Panc1 (cell line): ENCODE data around the gene OSBPL1A.

Experiments
- POLR2AphosphoS5 ChIP-seq: IDR thresholded peaks from 2 replicates; pipeline ENCODE4 v1.6.1; 2012; ENCODE audit warnings: mild to moderate bottlenecking, low read depth, low read length, moderate library complexity
- TF ChIP-seq, protein P1 (sequence below): fragments of 450-650 bp; IDR thresholded peaks from 2 replicates; pipeline ENCODE4 v1.5.1; 2017; ENCODE audit warnings: mild to moderate bottlenecking

DNA sequence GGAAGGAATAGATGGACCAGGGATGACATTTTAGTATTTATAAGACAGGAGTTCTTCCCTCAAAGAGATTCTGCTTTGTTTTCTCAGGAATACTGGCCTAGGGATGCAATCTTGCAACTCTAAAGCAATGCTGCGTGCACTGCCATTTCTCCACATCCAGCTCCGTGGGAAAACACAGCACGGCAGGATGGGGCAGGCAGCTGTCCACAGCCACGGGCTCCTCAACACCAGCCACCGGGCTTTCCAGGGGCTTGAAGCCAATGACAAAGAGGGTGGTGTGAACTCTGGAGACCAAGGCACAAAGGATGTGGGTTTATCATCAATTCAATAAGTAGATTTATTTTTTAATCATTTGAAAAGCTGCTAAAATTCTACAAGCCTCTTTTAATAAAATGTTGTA lies 209.5 kb downstream of the OSBPL1A start:
- TF ChIP-seq, protein P1, sequence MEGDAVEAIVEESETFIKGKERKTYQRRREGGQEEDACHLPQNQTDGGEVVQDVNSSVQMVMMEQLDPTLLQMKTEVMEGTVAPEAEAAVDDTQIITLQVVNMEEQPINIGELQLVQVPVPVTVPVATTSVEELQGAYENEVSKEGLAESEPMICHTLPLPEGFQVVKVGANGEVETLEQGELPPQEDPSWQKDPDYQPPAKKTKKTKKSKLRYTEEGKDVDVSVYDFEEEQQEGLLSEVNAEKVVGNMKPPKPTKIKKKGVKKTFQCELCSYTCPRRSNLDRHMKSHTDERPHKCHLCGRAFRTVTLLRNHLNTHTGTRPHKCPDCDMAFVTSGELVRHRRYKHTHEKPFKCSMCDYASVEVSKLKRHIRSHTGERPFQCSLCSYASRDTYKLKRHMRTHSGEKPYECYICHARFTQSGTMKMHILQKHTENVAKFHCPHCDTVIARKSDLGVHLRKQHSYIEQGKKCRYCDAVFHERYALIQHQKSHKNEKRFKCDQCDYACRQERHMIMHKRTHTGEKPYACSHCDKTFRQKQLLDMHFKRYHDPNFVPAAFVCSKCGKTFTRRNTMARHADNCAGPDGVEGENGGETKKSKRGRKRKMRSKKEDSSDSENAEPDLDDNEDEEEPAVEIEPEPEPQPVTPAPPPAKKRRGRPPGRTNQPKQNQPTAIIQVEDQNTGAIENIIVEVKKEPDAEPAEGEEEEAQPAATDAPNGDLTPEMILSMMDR: no peak
- TF ChIP-seq POLR2AphosphoS5: no peak
